A673 (cell line): ENCODE results near the gene RFC2. TPM values are rescaled to one million over a fixed set of nuclear protein-coding genes. Genes with fewer than 3 reads are reported as not detected.

Source experiments
- BruUV-seq: library from RNA; stranded (reverse); fragments of 400-500 nt; replicated peaks from 2 replicates; lab custom pipeline; 2021; lab: Mats Ljungman, UMichigan
- CTCF ChIA-PET: fragments of 300-600 bp; sonication (Branson Sonifier 250); formaldehyde crosslinking; loops from one replicate; lab custom pipeline; 2022; ENCODE audit warnings: antibody characterized with exemption; lab: Charles Lee
- POLR2A ChIA-PET: fragments of 300-600 bp; sonication (Branson Sonifier 250); formaldehyde crosslinking; loops from one replicate; lab custom pipeline; 2022; ENCODE audit warnings: antibody characterized with exemption; ENCODE audit not compliant: low non-redundant PET; lab: Charles Lee
- DNase-seq: peaks from one replicate; pipeline ENCODE4 v3.0.0-alpha.2; 2015; ENCODE audit warnings: low spot score
- H3K27ac ChIP-seq: fragments of 200-600 bp; sonication (generic); 2 replicates; pipeline ENCODE4 v1.5.1; 2016; ENCODE audit warnings: mixed run types, low read depth, mild to moderate bottlenecking, mixed read lengths, antibody characterized with exemption, low read length; ENCODE audit not compliant: poor library complexity, severe bottlenecking
- H3K27me3 ChIP-seq: fragments of 200-600 bp; sonication (generic); replicated peaks from 2 replicates; pipeline ENCODE4 v1.6.1; 2017; ENCODE audit warnings: mixed run types, low read depth, mild to moderate bottlenecking, mixed read lengths, antibody characterized with exemption, low read length; ENCODE audit not compliant: insufficient read depth, poor library complexity
- H3K36me3 ChIP-seq: fragments of 200-600 bp; sonication (generic); 2 replicates; pipeline ENCODE4 v1.6.1; 2016; ENCODE audit warnings: mixed run types, mild to moderate bottlenecking, mixed read lengths, antibody characterized with exemption, low read length; ENCODE audit not compliant: insufficient read depth, poor library complexity, severe bottlenecking
- H3K4me1 ChIP-seq: fragments of 200-600 bp; sonication (generic); 2 replicates; pipeline ENCODE4 v1.6.1; 2017; ENCODE audit warnings: mixed run types, mild to moderate bottlenecking, mixed read lengths, antibody characterized with exemption, low read length; ENCODE audit not compliant: insufficient read depth, poor library complexity, severe bottlenecking
- H3K4me3 ChIP-seq: fragments of 200-600 bp; sonication (generic); 2 replicates; pipeline ENCODE4 v1.5.1; 2016; ENCODE audit warnings: low read depth, mixed run types, mild to moderate bottlenecking, mixed read lengths, low read length; ENCODE audit not compliant: poor library complexity, severe bottlenecking
- H3K9me3 ChIP-seq: fragments of 200-600 bp; sonication (generic); 2 replicates; pipeline ENCODE4 v1.6.1; 2016; ENCODE audit warnings: mixed run types, low read depth, mild to moderate bottlenecking, mixed read lengths, antibody characterized with exemption, low read length; ENCODE audit not compliant: poor library complexity, severe bottlenecking
- EZH2 ChIP-seq: fragments of 200-600 bp; sonication (generic); IDR thresholded peaks from 2 replicates; pipeline ENCODE4 v1.6.1; 2017; ENCODE audit warnings: borderline replicate concordance, low read depth, mild to moderate bottlenecking, mixed read lengths, antibody characterized with exemption, low read length; ENCODE audit not compliant: poor library complexity, severe bottlenecking
- intact Hi-C: fragments of 100-400 bp; cut with micrococcal nuclease; formaldehyde crosslinking; loops from one replicate; pipeline ENCODE4 v1.10.0; 2022; ENCODE audit not compliant: unreplicated experiment
- total RNA-seq: library from RNA; stranded (reverse); gene quantifications from 2 replicates; pipeline ENCODE4 v1.2.3, GENCODE V29; 2021
- TF ChIP-seq, protein P1 (sequence below): fragments of 300-800, 200-600 bp; sonication (generic); conservative IDR thresholded peaks from 2 replicates; pipeline ENCODE4 v1.5.1; 2017; ENCODE audit warnings: low read depth, mild to moderate bottlenecking, antibody characterized with exemption, low read length, moderate library complexity, mixed read lengths

RFC2 gene
- total RNA-seq, 1 experiment from 2014 or later, result 125 TPM

DNA sequence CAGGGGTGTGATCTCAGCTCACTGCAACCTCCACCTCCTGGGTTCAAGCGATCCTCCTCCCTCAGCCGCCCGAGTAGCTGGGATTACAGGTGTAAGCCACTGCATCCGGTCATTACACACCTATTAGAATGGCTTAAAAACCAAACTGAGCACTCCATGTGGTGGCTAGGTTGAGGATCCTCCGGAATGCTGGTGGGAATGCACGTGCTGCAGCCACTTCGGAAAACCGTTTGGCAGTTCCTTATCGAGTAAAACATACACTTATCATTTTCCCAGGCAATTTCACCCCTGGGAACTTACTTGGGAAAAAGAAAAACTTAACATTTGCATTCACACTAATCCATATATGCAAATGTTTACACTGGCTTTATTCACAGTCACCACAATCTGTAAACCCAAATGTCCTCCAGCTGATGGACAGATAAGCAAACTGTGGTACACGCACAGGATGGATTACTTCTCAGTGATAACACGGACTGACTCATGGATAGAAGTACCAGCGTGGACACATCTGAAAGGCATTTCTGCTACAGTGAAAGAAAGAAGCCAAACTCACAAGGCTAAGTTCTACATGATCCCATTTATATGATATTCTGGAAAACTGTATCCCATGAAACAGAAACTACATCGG lies 20.4 kb downstream of the RFC2 start:
- Histone ChIP-seq H3K4me1 (no peaks in the 10 kb centered on the region), H3K36me3 (peaks cover 85% of the 10 kb centered on the region), H3K4me3 (no peak overlapping the region), H3K27me3 (no peaks in the 10 kb centered on the region), H3K9me3 (no peaks in the 10 kb centered on the region), H3K27ac (peak overlapping the region; percentile 13)
- intact Hi-C loops, result no loop called here
- no peak for DNase-seq
- no TSS peak for BruUV-seq
- POLR2A ChIA-PET, result no interaction called here
- CTCF ChIA-PET, result no interaction called here
- TF ChIP-seq EZH2, result no peak
- TF ChIP-seq, protein P1, sequence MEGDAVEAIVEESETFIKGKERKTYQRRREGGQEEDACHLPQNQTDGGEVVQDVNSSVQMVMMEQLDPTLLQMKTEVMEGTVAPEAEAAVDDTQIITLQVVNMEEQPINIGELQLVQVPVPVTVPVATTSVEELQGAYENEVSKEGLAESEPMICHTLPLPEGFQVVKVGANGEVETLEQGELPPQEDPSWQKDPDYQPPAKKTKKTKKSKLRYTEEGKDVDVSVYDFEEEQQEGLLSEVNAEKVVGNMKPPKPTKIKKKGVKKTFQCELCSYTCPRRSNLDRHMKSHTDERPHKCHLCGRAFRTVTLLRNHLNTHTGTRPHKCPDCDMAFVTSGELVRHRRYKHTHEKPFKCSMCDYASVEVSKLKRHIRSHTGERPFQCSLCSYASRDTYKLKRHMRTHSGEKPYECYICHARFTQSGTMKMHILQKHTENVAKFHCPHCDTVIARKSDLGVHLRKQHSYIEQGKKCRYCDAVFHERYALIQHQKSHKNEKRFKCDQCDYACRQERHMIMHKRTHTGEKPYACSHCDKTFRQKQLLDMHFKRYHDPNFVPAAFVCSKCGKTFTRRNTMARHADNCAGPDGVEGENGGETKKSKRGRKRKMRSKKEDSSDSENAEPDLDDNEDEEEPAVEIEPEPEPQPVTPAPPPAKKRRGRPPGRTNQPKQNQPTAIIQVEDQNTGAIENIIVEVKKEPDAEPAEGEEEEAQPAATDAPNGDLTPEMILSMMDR, result no peak

DNA sequence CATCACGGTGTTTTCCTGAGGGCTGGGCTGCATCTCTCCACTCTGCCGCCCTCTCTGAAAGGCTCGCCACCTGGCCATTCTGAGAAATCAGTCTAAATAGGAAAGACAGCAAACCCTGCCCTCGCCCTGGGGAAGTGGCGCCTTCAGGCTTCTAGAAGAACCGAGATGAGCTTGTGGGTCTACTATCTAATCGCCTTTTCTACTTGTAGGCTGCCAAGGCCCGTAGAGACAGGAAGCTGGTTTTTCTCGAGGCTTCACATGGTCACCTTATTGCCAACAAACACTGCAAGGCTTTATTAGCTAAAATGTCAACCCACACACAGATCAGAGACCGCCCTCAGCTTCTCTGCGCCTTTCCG lies 23.0 kb downstream of the RFC2 start:
- intact Hi-C loops, result no loop called here
- Histone ChIP-seq H3K4me3 (no peak overlapping the region), H3K4me1 (no peaks in the 10 kb centered on the region), H3K27me3 (no peaks in the 10 kb centered on the region), H3K27ac (no peak overlapping the region), H3K36me3 (peaks cover 59% of the 10 kb centered on the region), H3K9me3 (no peaks in the 10 kb centered on the region)
- TF ChIP-seq, protein P1, result no peak
- no peak for TF ChIP-seq EZH2
- no TSS peak for BruUV-seq
- DNase-seq, result no peak
- ChIA-PET POLR2A (no interaction called here), CTCF (no interaction called here)

DNA sequence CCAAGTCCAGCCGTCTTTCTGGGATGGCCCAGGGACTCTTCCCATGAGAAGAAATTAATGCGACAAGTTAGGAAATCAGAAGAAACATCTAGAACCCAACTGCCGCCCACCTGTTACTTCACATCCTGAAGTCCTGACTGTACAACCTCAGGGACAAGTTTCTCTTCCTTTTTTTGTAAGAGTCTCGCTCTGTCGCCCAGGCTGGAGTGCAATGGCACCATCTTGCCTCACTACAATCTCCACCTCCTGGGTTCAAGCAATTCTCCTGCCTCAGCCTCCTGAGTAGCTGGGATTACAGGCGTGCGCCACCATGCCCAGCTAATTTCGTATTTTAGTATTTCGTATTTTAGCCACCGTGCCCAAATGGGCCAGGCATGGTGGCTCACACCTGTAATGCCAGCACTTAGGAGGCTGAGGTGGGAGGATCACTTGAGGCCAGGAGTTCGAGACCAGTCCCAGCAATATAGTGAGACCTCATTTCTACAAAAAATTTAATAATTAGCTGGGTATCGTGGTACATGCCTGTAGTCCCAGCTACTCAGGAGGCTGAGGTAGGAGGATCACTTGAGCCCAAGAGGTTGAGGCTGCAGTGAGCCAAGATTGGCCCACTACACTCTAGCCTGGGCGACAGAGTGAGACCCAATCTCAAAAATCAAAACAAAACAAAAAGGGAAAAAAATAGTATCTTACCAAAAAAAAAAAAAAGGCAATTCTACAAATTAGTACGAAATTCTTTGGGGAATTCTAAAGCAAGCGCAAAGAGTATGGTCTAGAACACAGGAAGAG lies 23.6 kb downstream of the RFC2 start:
- intact Hi-C loops, result no loop called here
- Histone ChIP-seq H3K4me1 (no peaks in the 10 kb centered on the region), H3K27ac (no peak overlapping the region), H3K36me3 (peaks cover 53% of the 10 kb centered on the region), H3K9me3 (no peaks in the 10 kb centered on the region), H3K4me3 (no peak overlapping the region), H3K27me3 (no peaks in the 10 kb centered on the region)
- no peak for TF ChIP-seq EZH2
- TF ChIP-seq, protein P1, result no peak
- DNase-seq, result no peak
- POLR2A ChIA-PET, result no interaction called here
- no TSS peak for BruUV-seq
- CTCF ChIA-PET, result no interaction called here
